GM21367 (cell line): Measurements from ENCODE around the gene DIO3.

Experiments
- ATAC-seq: cut with Tn5 transposase; IDR thresholded peaks from one replicate; pipeline ENCODE4 v1.9.1; 2021; ENCODE audit not compliant: unreplicated experiment

The DIO3 gene

GRCh38 chr14:101561145-101561896 lies at the start of gene DIO3:
Gene DIO3, plus strand, starts transcription at chr14:101561495.
- no peak for ATAC-seq

GRCh38 chr14:101511620-101512375 lies 49.5 kb upstream of the DIO3 start:
- no peak for ATAC-seq

GRCh38 chr14:101512376-101512695 lies 49.0 kb upstream of the DIO3 start:
- ATAC-seq: no peak

- no peak for ATAC-seq
These were observed 47.2 kb upstream of the DIO3 start for GRCh38 chr14:101514136-101514535.

- ATAC-seq: no peak
These were observed 44.9 kb upstream of the DIO3 start for GRCh38 chr14:101516401-101516800.

GRCh38 chr14:101518611-101519473 lies 42.5 kb upstream of the DIO3 start:
- no peak for ATAC-seq

GRCh38 chr14:101520621-101521472 lies 40.4 kb upstream of the DIO3 start:
- ATAC-seq: no peak

GRCh38 chr14:101521473-101521915 lies 39.8 kb upstream of the DIO3 start:
- ATAC-seq: no peak

- ATAC-seq: no peak
These were observed 39.3 kb upstream of the DIO3 start for GRCh38 chr14:101521978-101522377.

GRCh38 chr14:101525640-101526527 lies 35.4 kb upstream of the DIO3 start:
- ATAC-seq: no peak

GRCh38 chr14:101527987-101528386 lies 33.3 kb upstream of the DIO3 start:
- no peak for ATAC-seq

- no peak for ATAC-seq
These were observed 32.2 kb upstream of the DIO3 start for GRCh38 chr14:101529079-101529478.

- ATAC-seq: no peak
These were observed 27.1 kb upstream of the DIO3 start for GRCh38 chr14:101534198-101534597.

- no peak for ATAC-seq
These were observed 26.1 kb upstream of the DIO3 start for GRCh38 chr14:101535232-101535631.

- no peak for ATAC-seq
These were observed 25.5 kb upstream of the DIO3 start for GRCh38 chr14:101535701-101536207.

GRCh38 chr14:101537286-101537685 lies 24.0 kb upstream of the DIO3 start:
- ATAC-seq: no peak

GRCh38 chr14:101538878-101539277 lies 22.4 kb upstream of the DIO3 start:
- no peak for ATAC-seq

GRCh38 chr14:101539880-101540279 lies 21.4 kb upstream of the DIO3 start:
- no peak for ATAC-seq
